ENCODE data around the gene SMC1A. TPM values are rescaled to one million over a fixed set of nuclear protein-coding genes. Genes with fewer than 3 reads are reported as not detected.

SMC1A gene
- total and polyA plus RNA-seq, 10 of the 15 experiments (the other 5 are each of a cell fraction or from before 2014, with no cell fraction given) = 25.6 to 158 (median 78.0) TPM

DNA sequence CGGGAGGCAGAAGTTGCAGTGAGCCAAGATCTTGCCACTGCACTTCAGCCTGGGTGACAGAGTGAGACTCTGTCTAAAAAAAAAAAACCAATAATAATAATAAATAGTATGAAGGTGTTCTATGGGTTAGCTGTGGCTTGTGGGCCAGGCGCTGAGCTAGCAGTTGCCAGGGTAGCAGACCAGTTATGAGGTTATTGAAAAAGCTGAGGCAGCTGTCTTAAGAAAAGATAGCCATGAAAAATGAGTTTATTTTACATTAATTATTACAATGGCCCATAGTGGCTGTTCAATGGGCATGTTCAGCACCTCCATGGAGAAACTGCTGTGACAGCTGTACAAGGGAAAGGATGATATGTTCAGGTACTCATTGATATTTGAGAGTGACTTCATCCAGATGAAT, 25.0 kb upstream of the SMC1A start (continued):
- TF ChIP-seq, protein P1, sequence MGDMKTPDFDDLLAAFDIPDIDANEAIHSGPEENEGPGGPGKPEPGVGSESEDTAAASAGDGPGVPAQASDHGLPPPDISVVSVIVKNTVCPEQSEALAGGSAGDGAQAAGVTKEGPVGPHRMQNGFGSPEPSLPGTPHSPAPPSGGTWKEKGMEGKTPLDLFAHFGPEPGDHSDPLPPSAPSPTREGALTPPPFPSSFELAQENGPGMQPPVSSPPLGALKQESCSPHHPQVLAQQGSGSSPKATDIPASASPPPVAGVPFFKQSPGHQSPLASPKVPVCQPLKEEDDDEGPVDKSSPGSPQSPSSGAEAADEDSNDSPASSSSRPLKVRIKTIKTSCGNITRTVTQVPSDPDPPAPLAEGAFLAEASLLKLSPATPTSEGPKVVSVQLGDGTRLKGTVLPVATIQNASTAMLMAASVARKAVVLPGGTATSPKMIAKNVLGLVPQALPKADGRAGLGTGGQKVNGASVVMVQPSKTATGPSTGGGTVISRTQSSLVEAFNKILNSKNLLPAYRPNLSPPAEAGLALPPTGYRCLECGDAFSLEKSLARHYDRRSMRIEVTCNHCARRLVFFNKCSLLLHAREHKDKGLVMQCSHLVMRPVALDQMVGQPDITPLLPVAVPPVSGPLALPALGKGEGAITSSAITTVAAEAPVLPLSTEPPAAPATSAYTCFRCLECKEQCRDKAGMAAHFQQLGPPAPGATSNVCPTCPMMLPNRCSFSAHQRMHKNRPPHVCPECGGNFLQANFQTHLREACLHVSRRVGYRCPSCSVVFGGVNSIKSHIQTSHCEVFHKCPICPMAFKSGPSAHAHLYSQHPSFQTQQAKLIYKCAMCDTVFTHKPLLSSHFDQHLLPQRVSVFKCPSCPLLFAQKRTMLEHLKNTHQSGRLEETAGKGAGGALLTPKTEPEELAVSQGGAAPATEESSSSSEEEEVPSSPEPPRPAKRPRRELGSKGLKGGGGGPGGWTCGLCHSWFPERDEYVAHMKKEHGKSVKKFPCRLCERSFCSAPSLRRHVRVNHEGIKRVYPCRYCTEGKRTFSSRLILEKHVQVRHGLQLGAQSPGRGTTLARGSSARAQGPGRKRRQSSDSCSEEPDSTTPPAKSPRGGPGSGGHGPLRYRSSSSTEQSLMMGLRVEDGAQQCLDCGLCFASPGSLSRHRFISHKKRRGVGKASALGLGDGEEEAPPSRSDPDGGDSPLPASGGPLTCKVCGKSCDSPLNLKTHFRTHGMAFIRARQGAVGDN (IDR thresholded peaks at IDR 0.05) = no peak
- TF ChIP-seq, protein P2, sequence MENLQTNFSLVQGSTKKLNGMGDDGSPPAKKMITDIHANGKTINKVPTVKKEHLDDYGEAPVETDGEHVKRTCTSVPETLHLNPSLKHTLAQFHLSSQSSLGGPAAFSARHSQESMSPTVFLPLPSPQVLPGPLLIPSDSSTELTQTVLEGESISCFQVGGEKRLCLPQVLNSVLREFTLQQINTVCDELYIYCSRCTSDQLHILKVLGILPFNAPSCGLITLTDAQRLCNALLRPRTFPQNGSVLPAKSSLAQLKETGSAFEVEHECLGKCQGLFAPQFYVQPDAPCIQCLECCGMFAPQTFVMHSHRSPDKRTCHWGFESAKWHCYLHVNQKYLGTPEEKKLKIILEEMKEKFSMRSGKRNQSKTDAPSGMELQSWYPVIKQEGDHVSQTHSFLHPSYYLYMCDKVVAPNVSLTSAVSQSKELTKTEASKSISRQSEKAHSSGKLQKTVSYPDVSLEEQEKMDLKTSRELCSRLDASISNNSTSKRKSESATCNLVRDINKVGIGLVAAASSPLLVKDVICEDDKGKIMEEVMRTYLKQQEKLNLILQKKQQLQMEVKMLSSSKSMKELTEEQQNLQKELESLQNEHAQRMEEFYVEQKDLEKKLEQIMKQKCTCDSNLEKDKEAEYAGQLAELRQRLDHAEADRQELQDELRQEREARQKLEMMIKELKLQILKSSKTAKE (IDR thresholded peaks at IDR 0.05; ENCODE audit: low read depth, poor library complexity, severe bottlenecking) = no peak

DNA sequence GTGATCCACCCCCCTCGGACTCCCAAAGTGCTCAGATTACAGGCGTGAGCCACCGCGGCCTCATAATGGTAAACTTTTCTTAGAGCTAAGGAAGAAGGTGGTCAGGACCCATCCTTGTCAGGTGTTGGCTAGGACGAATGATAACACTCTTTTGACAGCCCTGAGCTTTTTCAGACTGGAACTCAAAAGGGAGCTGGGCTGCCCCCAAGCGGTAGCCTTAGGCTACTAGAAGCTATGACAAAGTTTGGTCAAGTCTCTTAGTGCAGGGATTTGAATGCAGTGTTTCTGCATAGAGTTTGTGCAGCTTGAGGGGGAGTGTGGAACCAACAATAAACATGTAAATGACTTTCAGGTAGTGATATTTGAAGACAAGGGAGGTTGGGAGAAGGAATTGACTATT, 23.5 kb upstream of the SMC1A start:
- peak; percentile 73 for ATAC-seq
- Histone ChIP-seq H3K9me3 (replicated peaks; ENCODE audit: control insufficient read depth, insufficient read depth, low read length) (no peaks in the 10 kb centered on the region), H3K27me3 (replicated peaks in 1 of 2; ENCODE audit: control insufficient read depth in 2 of 2, insufficient read depth in 2 of 2, low read length in 1 of 2) (no peaks in the 10 kb centered on the region), H3K4me2 (ENCODE audit: control insufficient read depth, insufficient read depth) (no peak overlapping the region), H2AFZ (ENCODE audit: control insufficient read depth, low read depth, low read length) (no peak overlapping the region), H4K20me1 (ENCODE audit: control insufficient read depth, insufficient read depth) (no peaks in the 10 kb centered on the region), H3K79me2 (ENCODE audit: control insufficient read depth, insufficient read depth, low read length) (no peaks in the 10 kb centered on the region), H3K9ac (ENCODE audit: control insufficient read depth, insufficient read depth, low read length) (no peak overlapping the region), H3K36me3 (ENCODE audit: control insufficient read depth in 2 of 2, insufficient read depth in 2 of 2, low read length in 1 of 2) (no peaks in the 10 kb centered on the region), H3K4me3 (no peak overlapping the region), H3K4me1 (ENCODE audit: control insufficient read depth, insufficient read depth, low read length) (peaks cover 4% of the 10 kb centered on the region; the same call in 1 of the 2 replicates), H3K27ac (ENCODE audit: control insufficient read depth, insufficient read depth) (no peak overlapping the region)
- ChIA-PET POLR2A (interaction anchor here (1.1 kb wide), 1 partner anchor 22 kb away, joined by 4 read pairs; no protein-coding TSS in a partner anchor), RAD21 (ENCODE audit: unreplicated experiment) (interaction anchor here (0.6 to 4.0 kb wide), 13 partner anchors 10 to 499 kb away, joined by 3 to 32 read pairs (median 4); partner anchors contain the start of genes KDM5C and RIBC1), SMC1A (ENCODE audit: uncharacterized antibody, unreplicated experiment) (interaction anchor here (0.7 to 1.9 kb wide), 10 partner anchors 10 to 162 kb away, joined by 3 to 14 read pairs (median 4); partner anchors contain the start of genes RIBC1 and SMC1A), CTCF (interaction anchor here (0.8 to 7.0 kb wide), 23 partner anchors 9 to 1611 kb away, joined by 3 to 89 read pairs (median 5); partner anchors contain the start of genes HSD17B10, RIBC1 and SMC1A)
- DNase-seq (ENCODE audit: low read depth, low spot score) = no peak
- 33% methylated on average over 6 of the region's 6 CpGs for WGBS (ENCODE audit: insufficient coverage, insufficient replicate concordance, low lambda C conversion rate, missing lambda C conversion rate)
- in situ Hi-C loops (cut with MboI) = no loop called here
- peak; percentile 23 for FAIRE-seq
- intact Hi-C loops (cut with micrococcal nuclease; ENCODE audit: unreplicated experiment) = no loop called here
- no TSS peak for BruUV-seq (replicated peaks)
- TF ChIP-seq BACH1 (IDR thresholded peaks at IDR 0.05; ENCODE audit: borderline replicate concordance) (no peak), PML (IDR thresholded peaks at IDR 0.05; ENCODE audit: low read length) (no peak), MEF2A (IDR thresholded peaks at IDR 0.05; ENCODE audit: insufficient read depth, low read depth, low read length) (no peak), CREM (IDR thresholded peaks at IDR 0.05; ENCODE audit: low read depth) (no peak), TCF12 (IDR thresholded peaks at IDR 0.05; ENCODE audit: low read depth, low read length) (no peak), RB1 (IDR thresholded peaks at IDR 0.05; ENCODE audit: borderline replicate concordance) (no peak), SMC3 (IDR thresholded peaks at IDR 0.05; ENCODE audit: borderline replicate concordance, low read length) (peak; percentile 58; the same call in 1 of the 2 replicates), SRF (IDR thresholded peaks at IDR 0.05; ENCODE audit: low read depth in 2 of 2, low read length in 2 of 2) (no peak), RAD21 (IDR thresholded peaks at IDR 0.05; ENCODE audit: insufficient read depth, low read depth, low read length) (peak; percentile 63)
- TF ChIP-seq, protein P3, sequence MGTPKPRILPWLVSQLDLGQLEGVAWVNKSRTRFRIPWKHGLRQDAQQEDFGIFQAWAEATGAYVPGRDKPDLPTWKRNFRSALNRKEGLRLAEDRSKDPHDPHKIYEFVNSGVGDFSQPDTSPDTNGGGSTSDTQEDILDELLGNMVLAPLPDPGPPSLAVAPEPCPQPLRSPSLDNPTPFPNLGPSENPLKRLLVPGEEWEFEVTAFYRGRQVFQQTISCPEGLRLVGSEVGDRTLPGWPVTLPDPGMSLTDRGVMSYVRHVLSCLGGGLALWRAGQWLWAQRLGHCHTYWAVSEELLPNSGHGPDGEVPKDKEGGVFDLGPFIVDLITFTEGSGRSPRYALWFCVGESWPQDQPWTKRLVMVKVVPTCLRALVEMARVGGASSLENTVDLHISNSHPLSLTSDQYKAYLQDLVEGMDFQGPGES (IDR thresholded peaks at IDR 0.05) = no peak
- TF ChIP-seq, protein P4, sequence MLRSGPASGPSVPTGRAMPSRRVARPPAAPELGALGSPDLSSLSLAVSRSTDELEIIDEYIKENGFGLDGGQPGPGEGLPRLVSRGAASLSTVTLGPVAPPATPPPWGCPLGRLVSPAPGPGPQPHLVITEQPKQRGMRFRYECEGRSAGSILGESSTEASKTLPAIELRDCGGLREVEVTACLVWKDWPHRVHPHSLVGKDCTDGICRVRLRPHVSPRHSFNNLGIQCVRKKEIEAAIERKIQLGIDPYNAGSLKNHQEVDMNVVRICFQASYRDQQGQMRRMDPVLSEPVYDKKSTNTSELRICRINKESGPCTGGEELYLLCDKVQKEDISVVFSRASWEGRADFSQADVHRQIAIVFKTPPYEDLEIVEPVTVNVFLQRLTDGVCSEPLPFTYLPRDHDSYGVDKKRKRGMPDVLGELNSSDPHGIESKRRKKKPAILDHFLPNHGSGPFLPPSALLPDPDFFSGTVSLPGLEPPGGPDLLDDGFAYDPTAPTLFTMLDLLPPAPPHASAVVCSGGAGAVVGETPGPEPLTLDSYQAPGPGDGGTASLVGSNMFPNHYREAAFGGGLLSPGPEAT (IDR thresholded peaks at IDR 0.05; ENCODE audit: low read depth) = no peak
